ENCODE data around the gene TRRAP. TPM values are rescaled to one million over a fixed set of nuclear protein-coding genes. Genes with fewer than 3 reads are reported as not detected.

TRRAP gene
- total and polyA plus RNA-seq, 2 of the 4 experiments (the other 2 are of a cell fraction), result 12.5 to 18.1 TPM

GRCh38 chr7:99011341-99011705 lies 133.0 kb downstream of the TRRAP start:
- POLR2A ChIA-PET (ENCODE audit: unreplicated experiment), result no interaction called here
- peaks cover 71% of the 10 kb centered on the region for H3K36me3 ChIP-seq (ENCODE audit: control insufficient read depth, insufficient read depth, low read length)
- no peak overlapping the region for H3K9ac ChIP-seq (ENCODE audit: low read depth, low read length)
- H3K79me1 ChIP-seq (ENCODE audit: low read depth in 1 of 2, low read length in 2 of 2), result peaks cover 0 to 8% of the 10 kb centered on the region in 2 experiments; a peak in 2 of 4 replicates
- no peak overlapping the region for H3K18ac ChIP-seq (ENCODE audit: low read depth, low read length)
- H3K9me1 ChIP-seq (ENCODE audit: insufficient read depth, low read length), result peaks cover 4% of the 10 kb centered on the region; the same call in 1 of the 2 replicates
- DNase-seq, result no peak
- intact Hi-C loops (cut with micrococcal nuclease), result no loop called here
- no peak overlapping the region for H2BK15ac ChIP-seq (ENCODE audit: low read depth, low read length)
- H2BK120ac ChIP-seq (ENCODE audit: low read depth, low read length), result no peak overlapping the region
- WGBS, 2 experiments (ENCODE audit: extremely low coverage in 2 of 2, insufficient read length in 1 of 2), result 99% methylated on average over 15 of the region's 24 CpGs; no CpG with 5 or more reads in 1 of the 2 experiments
- H3K23ac ChIP-seq (ENCODE audit: low read depth, low read length), result no peak overlapping the region
- H3K4me2 ChIP-seq (ENCODE audit: low read depth, low read length), result no peak overlapping the region
- H2BK20ac ChIP-seq (ENCODE audit: low read depth, low read length), result no peak overlapping the region
- no peak overlapping the region for H3K4me3 ChIP-seq (ENCODE audit: insufficient read depth, low read depth, low read length)
- H3K14ac ChIP-seq (replicated peaks; ENCODE audit: low read depth, low read length), result no peak overlapping the region
- H2AFZ ChIP-seq (replicated peaks; ENCODE audit: low read length, poor library complexity), result no peak overlapping the region
- BruUV-seq (replicated peaks), result no TSS peak
- no peak overlapping the region for H2AK5ac ChIP-seq (ENCODE audit: low read depth, low read length)
- dilution Hi-C loops (cut with HindIII; ENCODE audit: low sequenced_read_pairs, unreplicated experiment), result no loop called here
- ATAC-seq (ENCODE audit: low read depth), result no peak
- no peak overlapping the region for H2AK9ac ChIP-seq (replicated peaks; ENCODE audit: low read depth, low read length, poor library complexity)
- no peak overlapping the region for H3K27ac ChIP-seq (ENCODE audit: insufficient read depth, low read length)
- no peaks in the 10 kb centered on the region for H3K9me3 ChIP-seq (ENCODE audit: control insufficient read depth, insufficient read depth, low read length)
- no peak overlapping the region for H2BK5ac ChIP-seq (ENCODE audit: low read depth, low read length, poor library complexity, severe bottlenecking)
- H3K27me3 ChIP-seq (ENCODE audit: control insufficient read depth, insufficient read depth, low read length), result no peaks in the 10 kb centered on the region
- CTCF ChIA-PET, result no interaction called here
- H3K4me1 ChIP-seq (ENCODE audit: control insufficient read depth, insufficient read depth, low read length), result no peaks in the 10 kb centered on the region
- no peak overlapping the region for H3K4ac ChIP-seq (ENCODE audit: low read depth, low read length)
- in situ Hi-C loops (cut with MboI; ENCODE audit: low sequenced_read_pairs), result no loop called here
- no peak overlapping the region for H3K56ac ChIP-seq (ENCODE audit: extremely low read depth, insufficient read depth, low read length)
- no peak overlapping the region for H4K8ac ChIP-seq (ENCODE audit: low read depth in 2 of 2, low read length in 2 of 2)
- no peak overlapping the region for H4K5ac ChIP-seq (ENCODE audit: low read depth, low read length)
- H4K20me1 ChIP-seq (ENCODE audit: insufficient read depth, low read length), result peaks cover 5% of the 10 kb centered on the region; the same call in 1 of the 2 replicates
- H4K91ac ChIP-seq (ENCODE audit: insufficient read depth, low read depth, low read length), result no peak overlapping the region
- TF ChIP-seq, protein P1, sequence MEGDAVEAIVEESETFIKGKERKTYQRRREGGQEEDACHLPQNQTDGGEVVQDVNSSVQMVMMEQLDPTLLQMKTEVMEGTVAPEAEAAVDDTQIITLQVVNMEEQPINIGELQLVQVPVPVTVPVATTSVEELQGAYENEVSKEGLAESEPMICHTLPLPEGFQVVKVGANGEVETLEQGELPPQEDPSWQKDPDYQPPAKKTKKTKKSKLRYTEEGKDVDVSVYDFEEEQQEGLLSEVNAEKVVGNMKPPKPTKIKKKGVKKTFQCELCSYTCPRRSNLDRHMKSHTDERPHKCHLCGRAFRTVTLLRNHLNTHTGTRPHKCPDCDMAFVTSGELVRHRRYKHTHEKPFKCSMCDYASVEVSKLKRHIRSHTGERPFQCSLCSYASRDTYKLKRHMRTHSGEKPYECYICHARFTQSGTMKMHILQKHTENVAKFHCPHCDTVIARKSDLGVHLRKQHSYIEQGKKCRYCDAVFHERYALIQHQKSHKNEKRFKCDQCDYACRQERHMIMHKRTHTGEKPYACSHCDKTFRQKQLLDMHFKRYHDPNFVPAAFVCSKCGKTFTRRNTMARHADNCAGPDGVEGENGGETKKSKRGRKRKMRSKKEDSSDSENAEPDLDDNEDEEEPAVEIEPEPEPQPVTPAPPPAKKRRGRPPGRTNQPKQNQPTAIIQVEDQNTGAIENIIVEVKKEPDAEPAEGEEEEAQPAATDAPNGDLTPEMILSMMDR (conservative IDR thresholded peaks at IDR 0.05; ENCODE audit: low read depth, low read length), result no peak
- TF ChIP-seq MXI1 (IDR thresholded peaks at IDR 0.05; ENCODE audit: borderline replicate concordance, low read depth, low read length), result no peak
